OCI-LY7 (cell line): Measurements from ENCODE around the gene PROB1. TPM values are rescaled to one million over a fixed set of nuclear protein-coding genes. Genes with fewer than 3 reads are reported as not detected.

ENCODE experiments used
- BruUV-seq: library from RNA; stranded (reverse); fragments of 400-500 nt; replicated peaks from 2 replicates; lab custom pipeline; 2021; lab: Mats Ljungman, UMichigan
- CTCF ChIA-PET: fragments of 300-600 bp; sonication (Branson Sonifier 250); formaldehyde crosslinking; loops from one replicate; lab custom pipeline; 2022; ENCODE audit warnings: antibody characterized with exemption; ENCODE audit not compliant: unreplicated experiment; lab: Charles Lee
- POLR2A ChIA-PET: fragments of 300-600 bp; sonication (Branson Sonifier 250); formaldehyde crosslinking; loops from one replicate; lab custom pipeline; 2022; ENCODE audit warnings: antibody characterized with exemption; lab: Charles Lee
- DNase-seq: peaks from one replicate; pipeline ENCODE4 v3.0.0-alpha.2; 2015; ENCODE audit warnings: low spot score
- H2AFZ ChIP-seq: fragments of 200-600 bp; sonication (generic), shearing (Covaris generic); 2 replicates; pipeline ENCODE4 v1.6.1; 2014; ENCODE audit warnings: mild to moderate bottlenecking, antibody characterized with exemption, low read length, moderate library complexity
- H3K27ac ChIP-seq: fragments of 200-600 bp; sonication (generic); 2 replicates; pipeline ENCODE4 v1.5.1; 2014; ENCODE audit warnings: mixed run types, low read depth, mild to moderate bottlenecking, moderate library complexity, low read length, inconsistent platforms; ENCODE audit not compliant: poor library complexity, severe bottlenecking
- H3K36me3 ChIP-seq: fragments of 200-600 bp; sonication (generic); 2 replicates; pipeline ENCODE4 v1.6.1; 2014; ENCODE audit warnings: mild to moderate bottlenecking, antibody characterized with exemption, low read length, moderate library complexity, mixed read lengths; ENCODE audit not compliant: insufficient read depth
- H3K4me1 ChIP-seq: fragments of 200-600 bp; sonication (generic); 2 replicates; pipeline ENCODE4 v1.5.1; 2014; ENCODE audit warnings: mild to moderate bottlenecking, low read length; ENCODE audit not compliant: insufficient read depth, poor library complexity, severe bottlenecking
- H3K4me2 ChIP-seq: fragments of 200-600 bp; sonication (generic); 2 replicates; pipeline ENCODE4 v1.6.1; 2014; ENCODE audit warnings: mild to moderate bottlenecking, low read length
- H3K4me3 ChIP-seq: fragments of 200-600 bp; sonication (generic); 2 replicates; pipeline ENCODE4 v1.5.1; 2014; ENCODE audit warnings: mild to moderate bottlenecking, low read depth, low read length; ENCODE audit not compliant: poor library complexity, severe bottlenecking
- H3K79me2 ChIP-seq: fragments of 200-600 bp; sonication (generic); 2 replicates; pipeline ENCODE4 v1.6.1; 2016; ENCODE audit warnings: low read depth, mild to moderate bottlenecking, low read length, moderate library complexity, mixed read lengths; ENCODE audit not compliant: insufficient read depth
- H3K9me2 ChIP-seq: fragments of 200-600 bp; sonication (generic); 2 replicates; pipeline ENCODE4 v1.6.1; 2016; ENCODE audit warnings: mild to moderate bottlenecking, low read length, mixed read lengths; ENCODE audit not compliant: insufficient read depth
- H3K9me3 ChIP-seq: fragments of 200-600 bp; sonication (generic); 2 replicates; pipeline ENCODE4 v1.6.1; 2014; ENCODE audit warnings: mild to moderate bottlenecking, mixed run types, low read length, mixed read lengths
- H4K20me1 ChIP-seq: fragments of 200-600 bp; sonication (generic); 2 replicates; pipeline ENCODE4 v1.6.1; 2014; ENCODE audit warnings: mild to moderate bottlenecking, antibody characterized with exemption, low read length, moderate library complexity, mixed read lengths; ENCODE audit not compliant: insufficient read depth
- EZH2phosphoT487 ChIP-seq: fragments of 200-600 bp; sonication (generic); IDR thresholded peaks from 2 replicates; pipeline ENCODE4 v1.6.1; 2018; ENCODE audit warnings: low read depth, borderline replicate concordance, mild to moderate bottlenecking, mixed run types, antibody characterized with exemption, low read length, moderate library complexity, mixed read lengths
- intact Hi-C: fragments of 100-400 bp; cut with micrococcal nuclease; formaldehyde crosslinking; loops from one replicate; pipeline ENCODE4 v1.10.0; 2022; ENCODE audit not compliant: unreplicated experiment
- total RNA-seq, 2 experiments: library from RNA; depleted of rRNA in 1 of 2; stranded (reverse); fragments of >200 nt in 1 of 2; shearing (Covaris generic) in 1 of 2; gene quantifications; 2 replicates each; pipeline ENCODE4 v1.2.3, GENCODE V29; 2014 to 2022
- TF ChIP-seq, protein P1 (sequence below): fragments of 200-600 bp; sonication (generic); conservative IDR thresholded peaks from 2 replicates; pipeline ENCODE4 v1.5.1; 2014; ENCODE audit warnings: mild to moderate bottlenecking, antibody characterized with exemption, low read length, moderate library complexity, mixed read lengths

PROB1 gene
- total RNA-seq, 2 experiments from 2014 or later = 4.6 to 5.9 TPM

DNA sequence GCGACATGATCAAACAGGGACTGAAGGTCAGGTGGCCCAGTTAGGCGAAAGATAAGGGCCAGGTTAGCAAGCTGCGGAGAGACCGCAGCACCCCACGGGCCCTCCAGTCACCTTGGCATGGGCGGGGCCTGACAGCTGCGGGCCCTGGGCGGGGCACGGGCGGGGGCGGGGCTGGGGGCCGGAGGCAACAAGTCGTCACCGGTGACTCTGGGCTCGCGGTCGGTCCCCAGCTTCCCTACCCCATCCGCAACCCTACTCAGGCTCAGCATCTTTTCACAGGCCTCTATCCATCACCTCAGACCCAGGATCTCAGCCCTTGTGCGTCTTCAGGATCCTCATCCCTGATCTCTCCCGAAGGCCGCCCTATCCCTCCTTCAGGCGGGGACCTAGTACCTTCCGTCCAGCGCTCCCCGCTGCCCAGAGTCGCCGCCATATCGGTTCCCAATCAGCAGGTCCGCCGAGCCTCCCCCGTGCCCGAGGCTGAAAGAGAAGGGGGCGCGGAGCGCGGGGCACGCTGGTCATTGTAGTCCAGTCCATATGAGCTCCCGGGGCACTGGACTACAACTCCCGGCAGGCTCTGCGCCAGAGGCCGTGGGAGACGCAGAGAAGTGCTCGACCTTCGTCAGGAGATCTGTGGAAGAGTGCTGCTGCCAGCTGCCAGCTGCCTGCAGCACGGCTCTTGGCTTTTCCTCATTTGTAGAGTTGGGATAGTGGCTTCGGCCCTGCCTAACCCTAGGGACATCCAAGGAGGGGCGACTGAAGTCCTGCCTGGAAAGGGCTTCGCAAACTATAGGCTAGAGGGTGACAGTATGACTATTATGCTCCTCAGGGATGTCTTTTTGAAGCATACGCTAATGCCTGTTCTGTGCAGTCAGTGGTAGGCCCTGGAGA is 44.4 kb upstream of the PROB1 start, which contains the start of gene DNAJC18:
Gene DNAJC18 (minus strand): TSS at position 513 of the 891 bp plus-strand sequence. CDS start 80 bp downstream, at position 433.
- intact Hi-C loops = no loop called here
- peak; percentile 88 for DNase-seq

DNA sequence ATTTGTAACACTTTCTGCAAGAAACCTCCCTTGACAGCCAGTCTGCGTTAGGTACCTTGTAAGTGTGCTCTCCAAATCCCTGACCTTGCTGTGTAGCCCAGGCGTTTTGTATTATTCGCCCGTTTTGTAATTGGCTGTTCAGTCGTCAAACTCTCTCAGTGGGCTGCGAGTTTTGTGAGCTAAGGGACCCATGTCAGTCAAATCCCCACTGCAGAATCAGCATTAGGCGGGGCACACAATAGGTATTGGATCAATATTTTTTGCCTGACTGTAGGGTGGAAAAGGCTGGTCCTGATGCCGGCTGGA is 43.8 kb upstream of the PROB1 start:
- BruUV-seq = no TSS peak
- Histone ChIP-seq H3K79me2 (no peaks in the 10 kb centered on the region), H3K4me2 (peak overlapping the region; percentile 79), H3K9me3 (no peaks in the 10 kb centered on the region), H3K4me1 (peaks cover 15% of the 10 kb centered on the region), H3K27ac (no peak overlapping the region), H4K20me1 (no peaks in the 10 kb centered on the region), H3K9me2 (no peaks in the 10 kb centered on the region), H3K36me3 (no peaks in the 10 kb centered on the region), H3K4me3 (peak overlapping the region; percentile 80), H2AFZ (peak overlapping the region; percentile 94; the same call in 1 of the 2 replicates)
- ChIA-PET CTCF (interaction anchor here (0.6 kb wide), 2 partner anchors 14 to 23 kb away, joined by 4 read pairs; no protein-coding TSS in a partner anchor), POLR2A (interaction anchor here (0.6 to 1.5 kb wide), 5 partner anchors 9 to 340 kb away, joined by 3 to 5 read pairs (median 3); no protein-coding TSS in a partner anchor)
- TF ChIP-seq, protein P1, sequence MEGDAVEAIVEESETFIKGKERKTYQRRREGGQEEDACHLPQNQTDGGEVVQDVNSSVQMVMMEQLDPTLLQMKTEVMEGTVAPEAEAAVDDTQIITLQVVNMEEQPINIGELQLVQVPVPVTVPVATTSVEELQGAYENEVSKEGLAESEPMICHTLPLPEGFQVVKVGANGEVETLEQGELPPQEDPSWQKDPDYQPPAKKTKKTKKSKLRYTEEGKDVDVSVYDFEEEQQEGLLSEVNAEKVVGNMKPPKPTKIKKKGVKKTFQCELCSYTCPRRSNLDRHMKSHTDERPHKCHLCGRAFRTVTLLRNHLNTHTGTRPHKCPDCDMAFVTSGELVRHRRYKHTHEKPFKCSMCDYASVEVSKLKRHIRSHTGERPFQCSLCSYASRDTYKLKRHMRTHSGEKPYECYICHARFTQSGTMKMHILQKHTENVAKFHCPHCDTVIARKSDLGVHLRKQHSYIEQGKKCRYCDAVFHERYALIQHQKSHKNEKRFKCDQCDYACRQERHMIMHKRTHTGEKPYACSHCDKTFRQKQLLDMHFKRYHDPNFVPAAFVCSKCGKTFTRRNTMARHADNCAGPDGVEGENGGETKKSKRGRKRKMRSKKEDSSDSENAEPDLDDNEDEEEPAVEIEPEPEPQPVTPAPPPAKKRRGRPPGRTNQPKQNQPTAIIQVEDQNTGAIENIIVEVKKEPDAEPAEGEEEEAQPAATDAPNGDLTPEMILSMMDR = no peak
- no peak for TF ChIP-seq EZH2phosphoT487
- intact Hi-C loops = no loop called here
- no peak for DNase-seq

More for the DNA sequence above, 44.4 kb upstream of the PROB1 start, which contains the start of gene DNAJC18:
- H2AFZ ChIP-seq = peak within 1 kb of the TSS; percentile 94
- no peak for TF ChIP-seq EZH2phosphoT487
- peak within 1 kb of the TSS; percentile 79 for H3K4me2 ChIP-seq
- no TSS peak for BruUV-seq
- peak within 1 kb of the TSS; percentile 80 for H3K4me3 ChIP-seq
- CTCF ChIA-PET = interaction anchor here (0.6 kb wide), 2 partner anchors 15 to 24 kb away, joined by 4 read pairs; no protein-coding TSS in a partner anchor
- H3K27ac ChIP-seq = peak within 1 kb of the TSS; percentile 52
- POLR2A ChIA-PET = interaction anchor here (0.6 to 1.5 kb wide), 10 partner anchors 10 to 339 kb away, joined by 3 to 6 read pairs (median 3); no protein-coding TSS in a partner anchor
- no peaks in the 10 kb centered on the region for H4K20me1 ChIP-seq
- H3K79me2 ChIP-seq = no peaks in the 10 kb centered on the region
- no peaks in the 10 kb centered on the region for H3K36me3 ChIP-seq
- H3K4me1 ChIP-seq = peaks cover 21% of the 10 kb centered on the region
- no peaks in the 10 kb centered on the region for H3K9me3 ChIP-seq
- no peaks in the 10 kb centered on the region for H3K9me2 ChIP-seq

DNA sequence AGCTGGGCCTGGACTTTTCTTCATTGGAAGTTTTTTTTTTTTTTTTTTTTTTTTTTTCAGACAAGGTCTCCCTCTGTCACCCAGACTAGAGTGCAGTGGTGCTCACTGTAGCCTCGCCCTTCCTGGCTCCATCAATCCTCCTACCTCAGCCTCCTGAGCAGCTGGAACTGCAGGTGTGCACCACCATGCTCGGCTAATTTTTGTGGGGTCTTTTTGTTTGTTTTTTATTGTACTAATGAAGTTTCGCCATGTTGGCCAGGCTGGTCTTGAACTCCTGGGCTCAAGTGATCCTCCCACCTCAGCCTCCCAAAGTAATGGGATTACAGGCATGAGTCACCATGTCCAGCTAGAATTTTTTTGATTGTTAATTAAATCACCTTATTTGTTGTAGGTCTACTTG is 40.8 kb upstream of the PROB1 start:
- intact Hi-C loops = no loop called here
- no peak overlapping the region for H2AFZ ChIP-seq
- TF ChIP-seq, protein P1 = no peak
- no peak for TF ChIP-seq EZH2phosphoT487
- no peak overlapping the region for H3K27ac ChIP-seq
- no peaks in the 10 kb centered on the region for H3K79me2 ChIP-seq
- BruUV-seq = no TSS peak
- ChIA-PET POLR2A (interaction anchor here (1.4 kb wide), 1 partner anchor 10 kb away, joined by 5 read pairs; no protein-coding TSS in a partner anchor), CTCF (no interaction called here)
- H4K20me1 ChIP-seq = no peaks in the 10 kb centered on the region
- DNase-seq = no peak
- peaks cover 11% of the 10 kb centered on the region for H3K4me1 ChIP-seq
- no peaks in the 10 kb centered on the region for H3K9me2 ChIP-seq
- H3K36me3 ChIP-seq = no peaks in the 10 kb centered on the region
- H3K4me3 ChIP-seq = no peak overlapping the region
- H3K4me2 ChIP-seq = no peak overlapping the region
- no peaks in the 10 kb centered on the region for H3K9me3 ChIP-seq
